Neural cell (in vitro differentiated cells): ENCODE data around the gene MAP3K7. TPM values are rescaled to one million over a fixed set of nuclear protein-coding genes. Genes with fewer than 3 reads are reported as not detected.
A peak's percentile ranks its signal among the peaks of the same experiment; 100 is the strongest.

Experiments
- H2AFZ ChIP-seq: fragments of 200-600, 300-800 bp; sonication (generic), shearing (Covaris generic); 2 replicates; pipeline ENCODE4 v1.6.0; 2014; ENCODE audit warnings: low read depth, mild to moderate bottlenecking, antibody characterized with exemption, low read length, moderate library complexity
- H3F3A ChIP-seq: fragments of 200-600 bp; shearing (Covaris generic); 2 replicates; pipeline ENCODE4 v1.6.1; 2016; ENCODE audit warnings: mild to moderate bottlenecking, moderate library complexity, mixed read lengths, antibody characterized with exemption, low read length; ENCODE audit not compliant: insufficient read depth, poor library complexity, severe bottlenecking
- H3K27ac ChIP-seq: fragments of 200-600, 300-800 bp; sonication (generic), shearing (Covaris generic); 2 replicates; pipeline ENCODE4 v1.5.1; 2014; ENCODE audit warnings: mild to moderate bottlenecking, low read length, moderate library complexity
- H3K27me3 ChIP-seq: fragments of 300-800, 200-600 bp; sonication (generic), shearing (Covaris generic); 2 replicates; pipeline ENCODE4 v1.6.0; 2014; ENCODE audit warnings: mild to moderate bottlenecking, low read depth, low read length, moderate library complexity; ENCODE audit not compliant: insufficient read depth
- H3K36me3 ChIP-seq: fragments of 300-800, 200-600 bp; sonication (generic), shearing (Covaris generic); 2 replicates; pipeline ENCODE4 v1.5.1; 2014; ENCODE audit warnings: mild to moderate bottlenecking, antibody characterized with exemption, low read length, moderate library complexity; ENCODE audit not compliant: insufficient read depth
- H3K4me2 ChIP-seq: fragments of 300-800, 200-600 bp; sonication (generic), shearing (Covaris generic); 2 replicates; pipeline ENCODE4 v1.6.0; 2014; ENCODE audit warnings: mild to moderate bottlenecking, low read length
- H3K4me3 ChIP-seq: fragments of 300-800, 200-600 bp; sonication (generic), shearing (Covaris generic); 2 replicates; pipeline ENCODE4 v1.5.1; 2014; ENCODE audit warnings: mild to moderate bottlenecking, low read length, moderate library complexity
- H3K79me2 ChIP-seq: fragments of 200-600 bp; shearing (Covaris generic); replicated peaks from 2 replicates; pipeline ENCODE4 v1.6.0; 2014; ENCODE audit warnings: mild to moderate bottlenecking, low read length, moderate library complexity; ENCODE audit not compliant: insufficient read depth
- H3K9ac ChIP-seq: fragments of 300-800, 200-600 bp; sonication (generic), shearing (Covaris generic); 2 replicates; pipeline ENCODE4 v1.6.1; 2016; ENCODE audit warnings: mild to moderate bottlenecking, low read length, mixed read lengths
- H3K9me2 ChIP-seq: fragments of 200-600 bp; shearing (Covaris generic); 2 replicates; pipeline ENCODE4 v1.6.1; 2016; ENCODE audit warnings: mild to moderate bottlenecking, low read length, mixed read lengths; ENCODE audit not compliant: insufficient read depth
- H3K9me3 ChIP-seq: fragments of 200-600, 300-800 bp; sonication (generic), shearing (Covaris generic); 2 replicates; pipeline ENCODE4 v1.6.1; 2016; ENCODE audit warnings: mild to moderate bottlenecking, mixed run types, low read length, moderate library complexity, mixed read lengths
- H4K20me1 ChIP-seq: fragments of 200-600 bp; shearing (Covaris generic); 2 replicates; pipeline ENCODE4 v1.6.1; 2016; ENCODE audit warnings: mild to moderate bottlenecking, mixed run types; ENCODE audit not compliant: insufficient read depth
- EP300 ChIP-seq: fragments of 450-650 bp; conservative IDR thresholded peaks from 2 replicates; pipeline ENCODE4 v1.6.1; 2014; ENCODE audit warnings: antibody characterized with exemption, mild to moderate bottlenecking, moderate library complexity; ENCODE audit not compliant: poor library complexity, severe bottlenecking
- EZH2 ChIP-seq: fragments of 200-600, 300-800 bp; shearing (Covaris generic), sonication (generic); IDR thresholded peaks from 2 replicates; pipeline ENCODE4 v1.6.1; 2014; ENCODE audit warnings: antibody characterized with exemption, low read length, borderline replicate concordance, mild to moderate bottlenecking; ENCODE audit not compliant: insufficient read depth, poor library complexity, severe bottlenecking
- MXI1 ChIP-seq: fragments of 450-650 bp; conservative IDR thresholded peaks from 2 replicates; pipeline ENCODE4 v1.6.1; 2014; ENCODE audit warnings: antibody characterized with exemption, mild to moderate bottlenecking; ENCODE audit not compliant: poor library complexity, severe bottlenecking
- POLR2AphosphoS5 ChIP-seq: IDR thresholded peaks from 2 replicates; pipeline ENCODE4 v1.6.1; 2012
- RAD21 ChIP-seq: fragments of 450-650 bp; conservative IDR thresholded peaks from 2 replicates; pipeline ENCODE4 v1.6.1; 2014; ENCODE audit warnings: antibody characterized with exemption, mild to moderate bottlenecking, moderate library complexity
- SMC3 ChIP-seq: fragments of 450-650 bp; conservative IDR thresholded peaks from 2 replicates; pipeline ENCODE4 v1.6.1; 2014; ENCODE audit warnings: antibody characterized with exemption, mild to moderate bottlenecking, moderate library complexity; ENCODE audit not compliant: poor library complexity
- TAF1 ChIP-seq: IDR thresholded peaks from 2 replicates; pipeline ENCODE4 v1.6.1; 2012; ENCODE audit warnings: low read depth
- polyA plus RNA-seq: library from polyadenylated mRNA; depleted of rRNA; stranded (reverse); fragments of >200 nt; gene quantifications from 2 replicates; pipeline ENCODE4 v1.2.3, GENCODE V29; 2014
- TF ChIP-seq, protein P1 (sequence below): IDR thresholded peaks from 2 replicates; pipeline ENCODE4 v1.6.1; 2012; ENCODE audit warnings: borderline replicate concordance
- TF ChIP-seq, protein P2 (sequence below): fragments of 450-650 bp; IDR thresholded peaks from 2 replicates; pipeline ENCODE4 v1.5.1; 2014; ENCODE audit warnings: antibody characterized with exemption, mild to moderate bottlenecking, moderate library complexity; ENCODE audit not compliant: poor library complexity, severe bottlenecking

The MAP3K7 gene
- polyA plus RNA-seq, 1 donor from 2014 or later, result 71.6 TPM

DNA sequence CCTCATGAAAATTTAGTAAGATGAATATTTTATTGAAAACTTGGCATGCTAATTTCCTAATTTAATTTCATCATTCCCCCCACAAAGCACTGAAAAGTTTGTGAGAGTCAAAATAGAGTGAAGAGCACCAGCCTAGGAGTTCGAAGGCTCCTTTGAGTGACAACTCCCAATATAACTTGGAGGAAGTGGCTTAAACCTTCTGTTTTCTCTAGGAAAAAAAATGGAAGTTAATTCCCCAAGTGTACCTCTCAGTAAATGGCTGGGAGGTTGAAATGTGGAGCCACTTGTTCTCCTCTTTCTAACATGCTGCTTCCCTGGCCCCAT lies 107.3 kb downstream of the MAP3K7 start:
- no peaks in the 10 kb centered on the region for H3K36me3 ChIP-seq
- H4K20me1 ChIP-seq, result no peaks in the 10 kb centered on the region
- no peak overlapping the region for H3K4me3 ChIP-seq
- H3K4me2 ChIP-seq, result no peak overlapping the region
- no peaks in the 10 kb centered on the region for H3K79me2 ChIP-seq
- TF ChIP-seq POLR2AphosphoS5 (no peak), MXI1 (no peak), SMC3 (peak; percentile 4), RAD21 (no peak)
- TF ChIP-seq, protein P1, sequence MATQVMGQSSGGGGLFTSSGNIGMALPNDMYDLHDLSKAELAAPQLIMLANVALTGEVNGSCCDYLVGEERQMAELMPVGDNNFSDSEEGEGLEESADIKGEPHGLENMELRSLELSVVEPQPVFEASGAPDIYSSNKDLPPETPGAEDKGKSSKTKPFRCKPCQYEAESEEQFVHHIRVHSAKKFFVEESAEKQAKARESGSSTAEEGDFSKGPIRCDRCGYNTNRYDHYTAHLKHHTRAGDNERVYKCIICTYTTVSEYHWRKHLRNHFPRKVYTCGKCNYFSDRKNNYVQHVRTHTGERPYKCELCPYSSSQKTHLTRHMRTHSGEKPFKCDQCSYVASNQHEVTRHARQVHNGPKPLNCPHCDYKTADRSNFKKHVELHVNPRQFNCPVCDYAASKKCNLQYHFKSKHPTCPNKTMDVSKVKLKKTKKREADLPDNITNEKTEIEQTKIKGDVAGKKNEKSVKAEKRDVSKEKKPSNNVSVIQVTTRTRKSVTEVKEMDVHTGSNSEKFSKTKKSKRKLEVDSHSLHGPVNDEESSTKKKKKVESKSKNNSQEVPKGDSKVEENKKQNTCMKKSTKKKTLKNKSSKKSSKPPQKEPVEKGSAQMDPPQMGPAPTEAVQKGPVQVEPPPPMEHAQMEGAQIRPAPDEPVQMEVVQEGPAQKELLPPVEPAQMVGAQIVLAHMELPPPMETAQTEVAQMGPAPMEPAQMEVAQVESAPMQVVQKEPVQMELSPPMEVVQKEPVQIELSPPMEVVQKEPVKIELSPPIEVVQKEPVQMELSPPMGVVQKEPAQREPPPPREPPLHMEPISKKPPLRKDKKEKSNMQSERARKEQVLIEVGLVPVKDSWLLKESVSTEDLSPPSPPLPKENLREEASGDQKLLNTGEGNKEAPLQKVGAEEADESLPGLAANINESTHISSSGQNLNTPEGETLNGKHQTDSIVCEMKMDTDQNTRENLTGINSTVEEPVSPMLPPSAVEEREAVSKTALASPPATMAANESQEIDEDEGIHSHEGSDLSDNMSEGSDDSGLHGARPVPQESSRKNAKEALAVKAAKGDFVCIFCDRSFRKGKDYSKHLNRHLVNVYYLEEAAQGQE, result no peak
- no peak overlapping the region for H3K27ac ChIP-seq
- no peak overlapping the region for H3K9ac ChIP-seq
- no peaks in the 10 kb centered on the region for H3K9me2 ChIP-seq
- H3K27me3 ChIP-seq, result no peaks in the 10 kb centered on the region
- H3K9me3 ChIP-seq, result no peaks in the 10 kb centered on the region
- H3F3A ChIP-seq, result no peaks in the 10 kb centered on the region
- H2AFZ ChIP-seq, result no peak overlapping the region

DNA sequence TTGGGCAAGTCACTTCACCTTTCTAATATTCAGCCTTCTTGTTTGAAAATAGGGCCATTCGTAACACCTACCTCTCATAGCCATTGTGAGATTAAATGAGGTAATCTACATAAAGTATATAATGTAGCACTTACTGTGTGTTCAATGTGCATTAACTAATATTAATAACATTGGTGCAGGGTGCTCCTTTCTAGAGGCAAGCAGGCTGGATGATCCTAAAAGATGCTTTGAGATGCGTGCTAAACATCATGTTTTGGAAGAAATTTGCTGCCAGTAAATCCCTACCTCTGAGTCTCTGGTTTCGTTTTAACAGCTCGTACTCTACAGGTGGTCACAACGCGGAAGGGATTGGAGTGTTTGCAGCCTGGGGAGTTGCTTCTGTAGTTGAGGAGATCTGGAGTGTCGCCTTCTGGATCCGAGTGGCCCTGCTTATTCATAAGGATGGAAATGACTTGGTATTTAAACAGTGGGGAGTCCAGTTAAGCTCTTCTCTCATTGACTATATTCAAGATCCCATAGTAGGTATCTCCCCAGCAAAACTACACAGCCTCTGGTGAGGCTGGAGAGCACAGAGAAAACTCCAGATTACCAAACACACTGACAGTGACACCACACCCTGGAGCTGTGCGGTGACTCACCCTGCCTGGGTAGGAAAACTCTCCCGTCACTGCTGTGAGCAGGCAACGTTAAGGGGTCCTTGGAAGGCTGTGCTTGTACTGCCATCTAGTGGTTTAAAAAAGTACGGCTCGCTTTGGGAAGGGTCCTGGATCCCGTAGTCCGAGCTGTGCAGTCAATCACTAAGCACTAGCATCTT lies 107.9 kb downstream of the MAP3K7 start:
- no peaks in the 10 kb centered on the region for H3K9me2 ChIP-seq
- H4K20me1 ChIP-seq, result no peaks in the 10 kb centered on the region
- peak overlapping the region; percentile 34 for H3K27ac ChIP-seq
- H3K4me3 ChIP-seq, result no peak overlapping the region
- H3K9ac ChIP-seq, result no peak overlapping the region
- H3F3A ChIP-seq, result no peaks in the 10 kb centered on the region
- no peaks in the 10 kb centered on the region for H3K9me3 ChIP-seq
- no peaks in the 10 kb centered on the region for H3K36me3 ChIP-seq
- no peaks in the 10 kb centered on the region for H3K27me3 ChIP-seq
- TF ChIP-seq EP300 (no peak), SMC3 (peak; percentile 99), MXI1 (peak; percentile 39), POLR2AphosphoS5 (no peak), RAD21 (peak; percentile 100), TAF1 (no peak), EZH2 (no peak)
- TF ChIP-seq, protein P1, result no peak
- TF ChIP-seq, protein P2, sequence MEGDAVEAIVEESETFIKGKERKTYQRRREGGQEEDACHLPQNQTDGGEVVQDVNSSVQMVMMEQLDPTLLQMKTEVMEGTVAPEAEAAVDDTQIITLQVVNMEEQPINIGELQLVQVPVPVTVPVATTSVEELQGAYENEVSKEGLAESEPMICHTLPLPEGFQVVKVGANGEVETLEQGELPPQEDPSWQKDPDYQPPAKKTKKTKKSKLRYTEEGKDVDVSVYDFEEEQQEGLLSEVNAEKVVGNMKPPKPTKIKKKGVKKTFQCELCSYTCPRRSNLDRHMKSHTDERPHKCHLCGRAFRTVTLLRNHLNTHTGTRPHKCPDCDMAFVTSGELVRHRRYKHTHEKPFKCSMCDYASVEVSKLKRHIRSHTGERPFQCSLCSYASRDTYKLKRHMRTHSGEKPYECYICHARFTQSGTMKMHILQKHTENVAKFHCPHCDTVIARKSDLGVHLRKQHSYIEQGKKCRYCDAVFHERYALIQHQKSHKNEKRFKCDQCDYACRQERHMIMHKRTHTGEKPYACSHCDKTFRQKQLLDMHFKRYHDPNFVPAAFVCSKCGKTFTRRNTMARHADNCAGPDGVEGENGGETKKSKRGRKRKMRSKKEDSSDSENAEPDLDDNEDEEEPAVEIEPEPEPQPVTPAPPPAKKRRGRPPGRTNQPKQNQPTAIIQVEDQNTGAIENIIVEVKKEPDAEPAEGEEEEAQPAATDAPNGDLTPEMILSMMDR, result peak; percentile 96
- no peak overlapping the region for H2AFZ ChIP-seq
- H3K79me2 ChIP-seq, result no peaks in the 10 kb centered on the region
- no peak overlapping the region for H3K4me2 ChIP-seq
